T-cell (primary cell): ENCODE data around the gene KRTAP29-1. TPM values are rescaled to one million over a fixed set of nuclear protein-coding genes. Genes with fewer than 3 reads are reported as not detected.

Experiments used
- ATAC-seq, 4 experiments: fragments of 200-7000 bp in 3 of 4; fragments of 150-1000 bp in 1 of 4; cut with Tn5 transposase; replicated peaks in 1 of 4; 1 replicate in 3 of 4; 2 replicates in 1 of 4; pipeline ENCODE4 v1.10.0; 2021; ENCODE audit warnings: moderate library complexity in 3 of 4, mild to moderate bottlenecking in 2 of 4, moderate number of reproducible peaks in 1 of 4
- CTCF ChIA-PET, 2 donors: fragments of 300-600 bp; sonication (Branson Sonifier 250); formaldehyde crosslinking; loops; one replicate each; lab custom pipeline; 2022; ENCODE audit warnings: antibody characterized with exemption in 2 of 2; lab: Charles Lee
- POLR2A ChIA-PET, 2 donors: fragments of 300-600 bp; sonication (Branson Sonifier 250); formaldehyde crosslinking; loops; one replicate each; lab custom pipeline; 2022; ENCODE audit warnings: antibody characterized with exemption in 2 of 2; lab: Charles Lee
- DNase-seq, 35 experiments: peaks; one replicate each; pipeline versions ENCODE4 v3.0.0 to v3.0.0-alpha.2; 2013 to 2023
- H3K27ac ChIP-seq: one replicate; pipeline ENCODE4 v1.5.1; 2013; ENCODE audit warnings: low read length
- H3K27me3 ChIP-seq, 2 experiments: replicated peaks in 1 of 2; 1 replicate in 1 of 2; 2 replicates in 1 of 2; pipeline versions ENCODE4 v1.6.1 to v1.7.0; 2013; ENCODE audit warnings: low read length in 1 of 2, mixed read lengths in 1 of 2; ENCODE audit not compliant: control insufficient read depth in 2 of 2, insufficient read depth in 2 of 2; ENCODE audit errors: extremely low read depth in 1 of 2
- H3K36me3 ChIP-seq, 2 donors: 1 replicate in 1 of 2; 2 replicates in 1 of 2; pipeline versions ENCODE4 v1.6.1 to v1.7.0; 2013; ENCODE audit warnings: low read length in 1 of 2; ENCODE audit not compliant: control insufficient read depth in 2 of 2, insufficient read depth in 1 of 2; ENCODE audit errors: extremely low read depth in 1 of 2
- H3K4me1 ChIP-seq, 2 experiments: 1 replicate in 1 of 2; 2 replicates in 1 of 2; pipeline versions ENCODE4 v1.6.1 to v1.7.0; 2013; ENCODE audit warnings: low read length in 2 of 2, mixed read lengths in 1 of 2; ENCODE audit not compliant: insufficient read depth in 2 of 2, control insufficient read depth in 1 of 2; ENCODE audit errors: extremely low read depth in 1 of 2
- H3K4me3 ChIP-seq, 2 donors: 1 replicate in 1 of 2; 2 replicates in 1 of 2; pipeline versions ENCODE4 v1.5.1 to v1.7.0; 2013; ENCODE audit warnings: mild to moderate bottlenecking in 2 of 2, low read length in 1 of 2, moderate library complexity in 1 of 2; ENCODE audit not compliant: control insufficient read depth in 1 of 2; ENCODE audit errors: extremely low read depth in 1 of 2
- H3K9me3 ChIP-seq: 2 replicates; pipeline ENCODE4 v1.7.0; 2013
- H3K27ac Mint-ChIP-seq, 2 donors: one replicate each; pipeline ENCODE4 v1.8.0; 2020 to 2021; ENCODE audit warnings: mild to moderate bottlenecking in 2 of 2, mixed read lengths in 2 of 2
- H3K27me3 Mint-ChIP-seq, 2 donors: one replicate each; pipeline ENCODE4 v1.8.0; 2021 to 2022; ENCODE audit warnings: mixed read lengths in 2 of 2
- H3K36me3 Mint-ChIP-seq: one replicate; pipeline ENCODE4 v1.8.0; 2021; ENCODE audit warnings: mixed read lengths
- H3K4me1 Mint-ChIP-seq, 3 donors: one replicate each; pipeline ENCODE4 v1.8.0; 2020 to 2022; ENCODE audit warnings: mixed read lengths in 3 of 3, mild to moderate bottlenecking in 1 of 3
- H3K4me3 Mint-ChIP-seq, 3 donors: one replicate each; pipeline ENCODE4 v1.8.0; 2020 to 2022; ENCODE audit warnings: mild to moderate bottlenecking in 3 of 3, mixed read lengths in 3 of 3, moderate library complexity in 3 of 3
- H3K9me3 Mint-ChIP-seq, 3 donors: one replicate each; pipeline ENCODE4 v1.8.0; 2020 to 2022; ENCODE audit warnings: mixed read lengths in 3 of 3
- WGBS: methylation state at CpG from one replicate; pipeline ENCODE4 v1.1.5; 2013; ENCODE audit warnings: missing lambda C conversion rate; ENCODE audit not compliant: insufficient coverage; 5-methylcytosine and 5-hydroxymethylcytosine counted together
- total RNA-seq, 35 experiments: library from RNA in 6 of 35; stranded (reverse) in 6 of 35; fragments of 120-200 nt in 1 of 35; gene quantifications; one replicate each; pipeline versions ENCODE4 v1.2.1 to v1.2.4 and lab custom pipeline; 2013 to 2026

KRTAP29-1 gene
- total RNA-seq, 5 donors from 2014 or later (not counting 1 experiment from before 2014, with no cell fraction given), result 0.43 to 0.84 TPM; not detected in 3

GRCh38 chr17:41296846-41297245 is 5.8 kb downstream of the KRTAP29-1 start:
- no peak for ATAC-seq
- Mint-ChIP-seq H3K4me1 (peaks cover 9 to 12% (median 9%) of the 10 kb centered on the region in 3 donors), H3K27me3 (peaks cover 0 to 4% of the 10 kb centered on the region in 2 donors), H3K9me3 (peaks cover 0 to 9% (median 5%) of the 10 kb centered on the region in 3 donors), H3K4me3 (no peak overlapping the region), H3K27ac (no peak overlapping the region), H3K36me3 (peaks cover 3% of the 10 kb centered on the region)
- H3K4me1 ChIP-seq, result peaks cover 0 to 4% of the 10 kb centered on the region in 2 experiments
- CTCF ChIA-PET, result no interaction called here
- no peak for DNase-seq
- POLR2A ChIA-PET, result no interaction called here
- H3K27me3 ChIP-seq, result peaks cover 0 to 7% of the 10 kb centered on the region in 2 experiments
- H3K36me3 ChIP-seq, result no peaks in the 10 kb centered on the region
- no peaks in the 10 kb centered on the region for H3K9me3 ChIP-seq
- no CpG with 5 or more reads among the region's 1 CpG for WGBS
- H3K27ac ChIP-seq, result no peak overlapping the region
- no peak overlapping the region for H3K4me3 ChIP-seq

- H3K4me3 ChIP-seq, result no peak overlapping the region
- H3K4me1 Mint-ChIP-seq, result no peaks in the 10 kb centered on the region
- H3K9me3 ChIP-seq, result no peaks in the 10 kb centered on the region
- no peak overlapping the region for H3K4me3 Mint-ChIP-seq
- DNase-seq, result no peak
- no peaks in the 10 kb centered on the region for H3K4me1 ChIP-seq
- ChIA-PET POLR2A (no interaction called here), CTCF (interaction anchor here in 1 of 2 donors (0.7 kb wide), 2 partner anchors 11 to 98 kb away, joined by 3 read pairs; no protein-coding TSS in a partner anchor)
- no peaks in the 10 kb centered on the region for H3K9me3 Mint-ChIP-seq
- H3K27me3 ChIP-seq, result peaks cover 0 to 7% of the 10 kb centered on the region in 2 experiments
- H3K27me3 Mint-ChIP-seq, result peaks cover 0 to 4% of the 10 kb centered on the region in 2 donors
- H3K36me3 ChIP-seq, result no peaks in the 10 kb centered on the region
- no peak overlapping the region for H3K27ac Mint-ChIP-seq
- no peak overlapping the region for H3K27ac ChIP-seq
- ATAC-seq, result no peak
- WGBS, result 75% methylated on average over 1 of the region's 1 CpG
- no peaks in the 10 kb centered on the region for H3K36me3 Mint-ChIP-seq
Observed at GRCh38 chr17:41294016-41294415, 8.6 kb downstream of the KRTAP29-1 start.

GRCh38 chr17:41287050-41287449 is 15.6 kb downstream of the KRTAP29-1 start:
- Histone ChIP-seq H3K4me3 (no peak overlapping the region), H3K27me3 (no peaks in the 10 kb centered on the region), H3K27ac (no peak overlapping the region), H3K4me1 (peaks cover 5% of the 10 kb centered on the region in 2 experiments), H3K9me3 (no peaks in the 10 kb centered on the region), H3K36me3 (no peaks in the 10 kb centered on the region)
- no peaks in the 10 kb centered on the region for H3K9me3 Mint-ChIP-seq
- ChIA-PET CTCF (interaction anchor here in 1 of 2 donors (0.7 kb wide), 1 partner anchor 1068 kb away, joined by 3 read pairs; no protein-coding TSS in a partner anchor), POLR2A (no interaction called here)
- no CpG with 5 or more reads among the region's 3 CpGs for WGBS
- H3K4me1 Mint-ChIP-seq, result peaks cover 16 to 19% (median 18%) of the 10 kb centered on the region in 3 donors
- H3K4me3 Mint-ChIP-seq, result no peak overlapping the region
- H3K27ac Mint-ChIP-seq, result no peak overlapping the region
- H3K36me3 Mint-ChIP-seq, result no peaks in the 10 kb centered on the region
- DNase-seq (no peak), ATAC-seq (no peak)
- H3K27me3 Mint-ChIP-seq, result no peaks in the 10 kb centered on the region

- POLR2A ChIA-PET, result no interaction called here
- peak in 1 of 35 experiments; percentile 2 for DNase-seq
- no peaks in the 10 kb centered on the region for H3K36me3 Mint-ChIP-seq
Observed at GRCh38 chr17:41284546-41284945, 18.1 kb downstream of the KRTAP29-1 start.

GRCh38 chr17:41284043-41284442 is 18.6 kb downstream of the KRTAP29-1 start:
- DNase-seq, result no peak
- CTCF ChIA-PET, result no interaction called here
- POLR2A ChIA-PET, result interaction anchor here in 1 of 2 donors (0.5 kb wide), 1 partner anchor 11 kb away, joined by 3 read pairs; no protein-coding TSS in a partner anchor

More at GRCh38 chr17:41284546-41284945, 18.1 kb downstream of the KRTAP29-1 start:
- CTCF ChIA-PET, result no interaction called here
- Histone ChIP-seq H3K9me3 (no peaks in the 10 kb centered on the region), H3K36me3 (no peaks in the 10 kb centered on the region), H3K27me3 (no peaks in the 10 kb centered on the region), H3K4me3 (no peak overlapping the region), H3K27ac (no peak overlapping the region), H3K4me1 (peaks cover 5% of the 10 kb centered on the region in 2 experiments)
- Mint-ChIP-seq H3K27ac (no peak overlapping the region), H3K9me3 (no peaks in the 10 kb centered on the region), H3K4me1 (peaks cover 16 to 19% (median 18%) of the 10 kb centered on the region in 3 donors), H3K27me3 (no peaks in the 10 kb centered on the region), H3K4me3 (no peak overlapping the region)
- WGBS, result no CpG with 5 or more reads among the region's 2 CpGs
- ATAC-seq, result no peak

GRCh38 chr17:41278176-41278955 is 24.3 kb downstream of the KRTAP29-1 start:
- 90% methylated on average over 2 of the region's 3 CpGs for WGBS
- no peaks in the 10 kb centered on the region for H3K36me3 Mint-ChIP-seq
- no peaks in the 10 kb centered on the region for H3K9me3 ChIP-seq
- H3K9me3 Mint-ChIP-seq, result no peaks in the 10 kb centered on the region
- DNase-seq, result peak in 1 of 35 experiments; percentile 0
- H3K4me3 Mint-ChIP-seq, result no peak overlapping the region
- ChIA-PET POLR2A (no interaction called here), CTCF (no interaction called here)
- H3K27me3 Mint-ChIP-seq, result peaks cover 11 to 12% of the 10 kb centered on the region in 2 donors
- no peaks in the 10 kb centered on the region for H3K36me3 ChIP-seq
- H3K4me1 Mint-ChIP-seq, result peaks cover 0 to 5% (median 0%) of the 10 kb centered on the region in 3 donors
- no peaks in the 10 kb centered on the region for H3K27me3 ChIP-seq
- no peak overlapping the region for H3K4me3 ChIP-seq
- H3K27ac ChIP-seq, result no peak overlapping the region
- no peak for ATAC-seq
- H3K27ac Mint-ChIP-seq, result no peak overlapping the region
- H3K4me1 ChIP-seq, result no peaks in the 10 kb centered on the region

More at GRCh38 chr17:41284043-41284442, 18.6 kb downstream of the KRTAP29-1 start:
- WGBS, result 100% methylated on average over 1 of the region's 3 CpGs
- no peaks in the 10 kb centered on the region for H3K36me3 Mint-ChIP-seq
- no peaks in the 10 kb centered on the region for H3K27me3 Mint-ChIP-seq
- peaks cover 16 to 19% (median 18%) of the 10 kb centered on the region in 3 donors for H3K4me1 Mint-ChIP-seq
- peaks cover 5% of the 10 kb centered on the region in 2 experiments for H3K4me1 ChIP-seq
- no peak for ATAC-seq
- no peaks in the 10 kb centered on the region for H3K9me3 ChIP-seq
- no peaks in the 10 kb centered on the region for H3K36me3 ChIP-seq
- no peaks in the 10 kb centered on the region for H3K9me3 Mint-ChIP-seq
- H3K4me3 Mint-ChIP-seq, result no peak overlapping the region
- H3K27ac ChIP-seq, result no peak overlapping the region
- no peaks in the 10 kb centered on the region for H3K27me3 ChIP-seq
- no peak overlapping the region for H3K27ac Mint-ChIP-seq
- no peak overlapping the region for H3K4me3 ChIP-seq
